GM21360 (cell line): ENCODE results near the gene VPS4A.
"Not testable (repeated sequence)": the region's sequence is repeated elsewhere in the genome, so short reads cannot be mapped to it uniquely, and the experiment has no call there.

Source experiments
- ATAC-seq: cut with Tn5 transposase; IDR thresholded peaks from one replicate; pipeline ENCODE4 v1.9.1; 2021; ENCODE audit warnings: mild to moderate bottlenecking, moderate library complexity; ENCODE audit not compliant: unreplicated experiment

The VPS4A gene

DNA sequence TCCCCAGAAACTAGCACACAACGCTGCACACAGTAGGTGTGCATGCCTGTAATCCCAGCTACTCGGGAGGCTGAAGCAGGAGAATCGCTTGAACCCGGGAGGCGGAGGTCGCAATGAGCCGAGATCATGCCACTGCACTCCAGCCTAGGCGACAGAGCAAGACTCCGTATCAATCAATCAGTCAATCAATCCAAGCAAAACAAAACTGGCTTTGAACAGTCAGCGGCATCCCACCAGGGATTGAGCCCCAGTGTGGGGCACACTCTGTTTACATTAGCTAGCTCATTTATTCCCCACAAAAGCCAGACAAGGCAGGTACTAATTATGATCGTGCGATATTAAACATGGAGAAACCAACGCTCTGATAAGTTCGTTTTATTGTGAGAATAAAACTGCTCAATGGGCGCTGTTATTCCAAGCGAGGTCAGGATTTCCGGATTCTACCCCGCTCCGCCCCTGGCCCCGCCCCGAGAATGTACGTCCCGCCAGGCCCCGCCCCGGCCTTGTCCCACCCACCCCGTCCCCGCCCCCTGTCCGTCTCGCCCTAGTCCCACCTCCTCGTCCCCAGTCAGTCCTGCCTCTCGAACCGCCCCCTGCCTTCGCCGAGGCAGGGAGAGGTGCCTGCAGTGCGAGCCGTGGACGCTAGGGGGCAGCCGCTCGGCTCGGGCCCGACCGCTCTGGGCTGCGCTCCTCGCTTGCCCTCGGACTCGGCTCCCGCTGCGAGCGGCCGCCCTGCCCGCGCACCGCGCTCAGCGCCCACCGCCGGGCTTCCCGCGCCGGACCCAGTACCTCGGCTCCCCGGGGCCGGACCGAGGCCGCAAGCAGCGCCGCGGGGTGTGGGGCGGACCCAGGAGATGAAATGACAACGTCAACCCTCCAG, at the start of gene VPS4A:
VPS4A (plus strand) TSS at position 698 of the 880 bp plus-strand sequence; CDS start at position 860, 162 bp downstream.
- ATAC-seq: peak; percentile 93

DNA sequence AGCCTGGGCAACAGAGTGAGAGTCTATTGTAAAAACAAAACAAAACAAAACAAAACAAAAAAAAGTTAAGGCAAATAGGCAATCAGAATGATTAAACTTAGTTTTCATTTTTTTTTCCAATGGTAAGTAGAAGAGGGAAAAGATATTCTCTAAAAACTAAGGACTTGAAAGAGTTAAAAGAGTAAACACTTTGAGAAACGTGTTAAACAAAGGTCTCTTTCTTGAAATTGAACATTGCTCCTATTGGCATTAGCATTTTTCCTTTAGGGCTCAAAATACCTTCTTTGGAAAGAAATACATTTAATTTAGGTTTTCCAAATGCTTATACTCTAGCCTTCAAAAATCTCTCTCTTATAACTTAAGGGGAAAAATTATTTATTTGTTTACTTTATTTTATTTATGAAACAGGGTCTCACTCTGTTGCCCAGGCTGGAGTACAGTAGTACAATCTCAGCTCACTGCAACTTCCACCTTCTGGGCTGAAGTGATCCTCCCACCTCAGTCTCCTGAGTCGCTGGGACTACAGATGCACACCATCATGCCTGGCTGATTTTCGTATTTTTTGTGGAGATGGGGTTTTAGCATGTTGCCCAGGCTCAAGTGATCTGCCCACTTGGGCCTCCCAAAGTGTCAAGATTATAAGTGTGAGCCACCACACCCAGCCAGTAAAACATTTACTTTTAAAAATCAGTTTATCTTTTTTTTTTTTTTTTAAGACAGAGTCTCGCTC, 44.7 kb upstream of the VPS4A start:
- no peak for ATAC-seq

DNA sequence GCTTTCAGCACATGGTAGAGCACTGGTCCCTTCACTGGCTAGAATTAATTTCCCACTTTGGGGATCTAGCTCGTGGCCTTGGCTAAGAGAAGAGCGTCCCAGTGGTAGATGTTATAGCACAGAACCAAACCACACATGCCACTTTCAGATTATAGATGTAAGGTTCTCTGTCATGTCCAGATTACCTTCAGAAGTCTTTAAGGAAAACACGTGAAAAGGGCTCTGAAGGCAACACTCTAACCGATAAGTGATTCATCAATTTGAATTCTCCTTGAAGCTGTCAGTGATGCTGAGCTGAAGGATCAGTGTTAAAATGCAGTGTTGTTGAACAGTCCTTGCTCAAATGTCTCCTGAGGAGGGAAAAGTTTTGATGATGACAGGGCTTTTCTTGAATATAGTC, 43.5 kb upstream of the VPS4A start:
- ATAC-seq: no peak

DNA sequence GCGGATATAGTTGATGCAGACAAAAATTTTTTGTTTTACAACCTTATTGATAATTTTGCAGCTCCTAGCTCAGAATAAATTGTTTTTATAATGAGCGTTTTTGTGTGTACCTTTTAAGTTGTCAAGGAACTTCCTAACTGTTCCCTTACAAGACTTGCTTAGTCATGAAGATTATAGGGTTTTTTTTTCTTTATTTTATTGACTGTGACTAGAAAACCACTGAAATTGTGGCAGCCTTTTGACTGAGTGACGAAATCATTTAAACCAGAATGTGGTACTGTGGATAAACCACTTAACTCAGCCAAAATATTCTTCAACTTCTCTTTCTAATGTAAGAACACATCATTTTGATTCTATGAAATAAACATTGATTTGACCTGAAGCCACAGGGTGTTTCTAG, 40.8 kb upstream of the VPS4A start:
- ATAC-seq: no peak

DNA sequence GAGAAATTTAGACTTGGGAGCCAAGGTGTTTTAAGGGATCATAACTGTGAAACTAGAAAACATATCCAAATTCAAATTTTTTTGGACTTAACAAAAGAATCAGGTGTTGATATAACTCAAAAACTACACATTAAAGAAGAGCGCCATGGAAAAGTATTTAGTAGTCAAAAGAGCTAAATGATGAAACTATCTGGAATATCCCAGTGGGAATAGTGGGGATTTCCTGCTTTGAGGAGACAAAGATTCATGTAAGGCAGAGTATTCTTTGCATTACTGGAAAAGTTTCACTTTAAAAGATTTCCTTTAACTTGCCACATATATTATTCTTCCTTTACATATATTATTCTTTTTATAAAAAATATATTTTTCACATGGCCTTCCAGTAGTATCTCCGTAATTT, 40.3 kb upstream of the VPS4A start:
- ATAC-seq: no peak

DNA sequence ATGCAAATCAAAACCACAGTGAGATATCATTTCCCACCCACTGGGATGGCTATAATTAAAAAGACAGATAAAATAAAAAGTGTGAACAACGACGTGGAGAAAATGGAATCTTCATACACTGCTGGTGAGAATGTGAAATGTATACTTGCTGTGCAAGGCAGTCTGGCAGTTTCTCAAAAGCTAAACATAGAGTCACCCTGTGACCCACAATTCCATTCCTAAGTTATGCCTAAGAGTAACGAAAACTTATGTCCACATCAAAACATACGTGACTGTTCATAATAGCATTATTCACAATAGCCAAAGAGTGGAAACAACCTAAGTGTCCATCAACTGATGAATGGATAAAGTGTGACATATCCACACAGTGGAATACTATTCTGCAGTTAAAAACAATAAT, 38.1 kb upstream of the VPS4A start:
- no peak for ATAC-seq

DNA sequence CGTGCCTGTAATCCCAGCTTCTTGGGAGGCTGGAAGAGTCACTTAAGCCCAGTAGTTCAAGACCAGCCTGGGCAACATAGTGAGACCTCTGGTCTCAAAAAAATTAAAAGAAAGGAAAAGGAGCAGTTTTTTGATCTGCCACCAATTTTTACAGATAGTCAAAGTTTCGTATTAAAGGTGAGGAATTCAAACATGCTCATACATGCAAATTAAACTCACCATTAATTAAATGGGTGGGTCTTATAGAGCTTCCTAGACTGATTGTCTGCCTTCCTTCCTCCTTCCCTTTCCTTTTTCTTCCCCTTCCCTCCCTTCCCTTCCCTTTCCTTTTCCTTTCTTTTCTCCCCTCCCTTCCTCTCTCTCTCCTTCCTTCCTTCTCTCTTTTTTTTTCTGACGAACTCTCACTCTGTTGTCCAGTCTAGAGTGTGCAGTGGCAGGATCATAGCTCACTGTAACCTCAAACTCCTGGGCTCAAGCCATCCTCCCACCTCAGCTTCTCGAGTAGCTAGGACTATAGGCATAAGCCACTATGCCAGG, 36.4 kb upstream of the VPS4A start:
- ATAC-seq: no peak

DNA sequence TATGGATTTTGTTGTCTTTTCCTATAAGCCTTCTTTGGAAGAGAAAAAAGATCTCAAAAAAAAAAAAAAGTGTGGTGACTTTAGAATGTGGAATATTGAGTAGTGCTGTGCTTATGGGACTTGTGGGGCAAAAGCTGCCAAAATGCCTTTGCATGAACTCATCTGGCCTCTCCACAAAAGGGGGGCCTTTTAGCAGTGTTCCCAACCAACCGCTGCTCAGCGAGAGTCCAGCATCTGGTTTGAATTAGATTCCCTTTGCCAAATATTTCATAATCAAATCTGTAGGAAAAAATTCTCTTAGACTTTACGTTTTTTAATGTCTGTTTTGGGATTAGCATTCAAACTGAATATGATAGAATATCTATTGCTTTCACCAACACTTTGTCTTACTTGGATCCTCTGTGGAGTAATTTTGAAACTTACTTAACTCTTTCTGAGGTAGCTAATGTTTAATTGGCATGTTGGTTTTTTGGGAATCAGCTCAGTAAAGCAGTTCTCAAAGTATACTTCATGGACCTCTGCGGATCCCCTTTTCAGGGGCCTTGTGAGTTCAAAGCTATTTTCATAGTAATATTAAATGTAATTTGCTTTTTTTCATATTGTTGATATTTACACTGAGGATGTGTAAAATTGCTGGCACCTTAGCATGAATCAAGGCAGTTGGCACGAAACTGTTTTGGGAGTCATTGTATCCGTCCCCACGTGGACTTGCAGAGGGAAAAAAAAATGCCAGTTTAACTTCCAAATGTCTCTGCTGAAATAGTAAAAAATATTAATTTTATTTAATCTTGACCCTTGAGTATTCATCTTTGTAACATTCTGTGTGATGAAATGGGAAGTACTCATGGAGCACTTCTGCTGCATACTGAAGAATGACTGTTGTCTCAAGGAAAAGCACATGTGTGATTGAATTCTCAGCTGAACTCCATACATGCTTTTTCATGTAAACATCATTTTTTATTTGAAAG, 34.7 kb upstream of the VPS4A start:
- no peak for ATAC-seq

DNA sequence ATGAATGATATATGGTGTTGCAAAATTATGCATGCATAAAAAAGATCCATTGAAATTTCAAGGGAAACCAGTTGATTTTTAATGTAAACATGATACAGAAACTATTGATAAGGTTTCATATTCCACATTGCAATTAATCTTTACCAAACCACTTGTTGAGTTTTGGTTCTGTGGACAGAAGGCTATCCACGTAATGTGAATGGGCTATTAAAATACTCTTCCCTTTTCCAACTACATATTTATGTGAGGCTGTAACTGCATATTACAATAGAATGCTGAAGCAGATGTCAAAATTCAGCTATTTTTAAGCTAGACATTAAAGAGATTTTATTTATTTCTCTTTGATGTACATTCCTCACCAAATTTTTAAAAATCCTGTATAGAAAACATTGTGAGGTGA, 33.7 kb upstream of the VPS4A start:
- no peak for ATAC-seq

DNA sequence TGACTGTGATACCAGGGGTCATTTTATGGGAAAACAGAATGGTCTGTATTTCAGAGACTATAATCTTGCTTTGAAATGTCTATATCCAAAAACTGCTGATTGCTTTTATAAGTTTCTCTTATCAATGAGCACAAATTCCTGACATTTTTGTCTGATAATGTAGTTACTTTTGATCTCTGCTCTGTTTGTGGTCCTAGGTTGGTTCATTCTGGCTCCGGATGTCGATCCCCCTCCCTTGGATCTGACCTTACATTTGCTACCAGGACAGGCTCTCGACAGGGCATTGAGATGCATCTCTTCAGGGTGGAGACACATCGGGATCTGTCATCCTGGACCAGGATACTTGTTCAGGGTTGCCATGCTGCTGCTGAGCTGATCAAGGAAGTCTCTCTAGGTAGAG, 27.3 kb upstream of the VPS4A start:
- no peak for ATAC-seq

DNA sequence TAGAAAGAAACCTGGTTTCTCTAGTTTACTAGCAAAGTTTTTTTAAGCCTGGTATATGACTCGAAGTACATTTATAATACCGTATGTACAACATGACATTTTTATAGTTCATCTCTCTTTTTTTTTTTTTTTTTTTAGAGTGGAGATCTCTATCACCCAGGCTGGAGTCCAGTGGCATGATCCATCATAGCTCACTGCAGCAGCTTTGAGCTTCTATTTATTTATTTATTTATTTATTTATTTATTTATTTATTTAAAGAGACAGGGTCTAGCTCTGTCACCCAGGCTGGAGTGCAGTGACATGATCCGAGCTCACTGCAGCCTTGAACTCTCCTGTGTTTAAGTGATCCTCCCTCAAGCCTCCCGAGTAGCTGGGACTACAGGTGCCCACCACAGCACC, 25.9 kb upstream of the VPS4A start:
- no peak for ATAC-seq

DNA sequence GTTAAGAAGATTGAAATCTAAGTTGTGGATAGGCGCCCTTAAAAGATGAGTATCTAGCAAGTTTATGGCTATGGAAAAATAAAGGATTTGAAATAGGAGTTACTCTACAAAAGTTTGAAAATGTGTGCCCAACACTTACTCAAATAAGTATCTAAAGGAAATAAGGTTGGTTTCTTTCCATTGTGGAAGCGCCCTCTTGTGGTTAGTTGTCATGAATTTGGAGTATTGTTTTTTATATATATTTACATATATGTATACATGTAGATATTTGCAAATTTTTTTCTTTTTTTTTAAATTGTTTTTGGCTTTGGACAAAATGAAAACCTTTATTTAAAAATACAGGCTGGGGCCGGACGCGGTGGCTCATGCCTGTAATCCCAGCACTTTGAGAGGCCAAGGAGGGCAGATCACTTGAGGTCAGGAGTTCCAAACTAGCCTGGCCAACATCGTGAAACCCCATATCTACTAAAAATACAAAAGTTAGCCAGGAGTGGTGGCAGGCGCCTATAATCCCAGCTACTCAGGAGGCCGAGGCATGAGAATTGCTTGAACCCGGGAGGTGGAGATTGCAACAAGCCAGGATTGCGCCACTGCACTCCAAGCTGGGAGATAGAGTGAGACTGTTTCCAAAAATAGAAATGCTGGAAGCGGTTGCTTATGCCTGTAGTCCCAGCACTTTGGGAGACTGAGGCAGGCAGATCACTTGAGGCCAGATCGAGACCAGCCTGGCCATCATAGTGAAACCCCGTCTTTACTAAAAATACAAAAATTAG, 24.0 kb upstream of the VPS4A start:
- no peak for ATAC-seq

DNA sequence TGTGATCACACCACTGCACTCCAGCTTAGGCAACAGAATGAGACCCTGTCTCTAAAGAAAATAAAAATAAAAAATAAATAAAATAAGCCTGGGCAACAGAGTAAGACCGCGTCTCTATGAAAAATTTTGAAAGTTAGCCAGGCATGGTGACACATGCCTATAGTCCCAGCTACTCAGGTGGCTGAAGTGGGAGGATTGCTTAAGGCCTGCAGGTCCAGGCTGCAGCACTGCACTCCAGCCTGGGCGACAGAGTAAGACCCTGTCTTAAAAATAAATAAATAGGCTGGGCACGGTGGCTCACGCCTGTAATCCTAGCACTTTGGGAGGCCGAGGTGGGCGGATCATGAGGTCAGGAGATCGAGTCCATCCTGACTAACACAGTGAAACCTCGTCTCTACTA, 19.5 kb upstream of the VPS4A start:
- not testable (repeated sequence) for ATAC-seq

DNA sequence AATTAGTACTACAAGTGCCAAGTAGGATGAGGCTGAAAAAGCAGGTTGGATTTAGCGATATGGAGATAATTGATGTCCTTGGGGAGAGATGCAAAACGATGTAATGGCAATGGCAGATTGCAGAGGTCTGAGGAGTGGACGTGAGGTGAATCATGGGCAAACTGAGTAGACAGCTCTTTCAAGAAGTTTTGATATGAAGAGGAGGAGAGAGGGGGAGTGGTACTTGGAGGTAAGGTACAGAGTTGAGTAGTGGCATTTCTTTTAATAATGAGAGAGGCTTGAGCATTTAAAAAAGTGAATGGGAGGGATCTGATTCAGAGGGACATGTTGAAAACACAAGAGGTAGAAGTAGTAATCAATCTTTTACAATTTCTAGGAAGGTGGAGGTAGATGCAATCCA, 17.7 kb upstream of the VPS4A start:
- ATAC-seq: no peak

DNA sequence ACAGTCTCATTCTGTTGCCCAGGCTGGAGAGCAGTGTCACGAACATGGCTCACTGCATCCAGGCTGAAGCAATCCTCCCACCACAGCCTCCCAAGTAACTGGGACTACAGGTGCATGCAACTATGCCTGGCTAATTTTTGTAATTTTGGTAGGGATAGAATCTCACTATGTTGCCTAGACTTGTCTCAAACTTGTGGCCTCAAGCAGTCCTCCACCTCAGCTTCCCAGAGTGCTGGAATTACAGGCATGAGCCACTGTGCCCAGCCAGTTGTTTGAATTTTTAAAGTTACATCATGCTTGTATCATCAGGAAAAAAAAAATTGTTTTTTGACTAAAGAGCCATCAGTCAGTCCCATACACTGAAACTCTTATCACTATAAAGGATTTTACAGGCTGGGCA, 17.1 kb upstream of the VPS4A start:
- no peak for ATAC-seq

DNA sequence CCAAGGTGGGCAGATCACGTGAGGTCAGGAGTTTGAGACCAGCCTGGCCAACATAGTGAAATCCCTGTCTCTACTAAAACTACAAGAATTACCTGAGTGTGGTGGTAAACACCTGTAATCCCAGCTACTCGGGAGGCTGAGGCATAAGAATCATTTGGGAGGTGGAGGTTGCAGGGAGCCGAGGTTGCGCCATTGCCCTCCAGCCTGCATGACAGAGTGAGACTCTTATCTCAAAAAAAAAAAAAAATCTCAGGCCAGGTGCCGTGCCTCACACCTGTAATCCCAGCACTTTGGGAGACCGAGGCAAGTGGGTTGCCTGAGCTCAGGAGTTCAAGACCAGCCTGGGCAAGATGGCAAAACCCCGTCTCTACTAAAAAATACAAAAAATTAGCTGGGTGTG, 14.4 kb upstream of the VPS4A start:
- not testable (repeated sequence) for ATAC-seq

DNA sequence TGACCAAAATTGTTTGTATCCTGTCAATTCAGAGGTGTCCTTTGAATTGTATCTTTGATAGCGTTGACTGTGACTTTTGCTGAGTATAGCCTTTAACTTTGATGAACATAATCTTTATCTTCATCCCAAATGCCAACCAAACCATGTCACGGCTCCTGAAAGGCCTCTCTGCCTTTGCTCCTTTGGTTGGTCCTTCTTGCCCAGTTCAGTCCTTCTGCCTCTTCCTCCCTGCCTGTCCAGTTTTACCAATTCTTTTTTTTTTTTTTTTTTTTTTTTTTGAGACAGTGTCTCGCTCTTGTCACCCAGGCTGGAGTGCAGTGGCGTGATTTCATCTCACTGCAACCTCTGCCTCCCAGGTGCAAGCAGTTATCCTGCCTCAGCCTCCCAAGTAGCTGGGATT, 12.9 kb upstream of the VPS4A start:
- ATAC-seq: no peak

DNA sequence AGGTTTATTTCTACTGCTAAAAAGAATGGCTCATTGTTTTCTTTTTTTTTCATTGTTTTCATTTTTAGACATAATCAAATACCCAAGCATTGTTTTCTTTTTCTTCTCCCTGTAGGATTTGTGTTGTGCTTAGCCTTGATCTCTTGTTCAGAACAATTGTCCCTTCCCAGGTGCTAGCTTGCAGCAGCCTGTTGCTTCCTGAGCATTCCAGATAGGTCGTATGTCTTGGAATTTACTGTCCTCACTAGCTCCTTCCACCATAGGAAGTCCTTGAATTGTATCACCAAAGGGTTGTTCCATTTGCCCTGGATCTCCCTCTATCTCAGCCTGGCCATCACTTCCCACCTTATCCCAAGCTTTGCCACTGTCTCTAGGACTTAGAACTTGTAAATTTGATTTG, 10.0 kb upstream of the VPS4A start:
- no peak for ATAC-seq

DNA sequence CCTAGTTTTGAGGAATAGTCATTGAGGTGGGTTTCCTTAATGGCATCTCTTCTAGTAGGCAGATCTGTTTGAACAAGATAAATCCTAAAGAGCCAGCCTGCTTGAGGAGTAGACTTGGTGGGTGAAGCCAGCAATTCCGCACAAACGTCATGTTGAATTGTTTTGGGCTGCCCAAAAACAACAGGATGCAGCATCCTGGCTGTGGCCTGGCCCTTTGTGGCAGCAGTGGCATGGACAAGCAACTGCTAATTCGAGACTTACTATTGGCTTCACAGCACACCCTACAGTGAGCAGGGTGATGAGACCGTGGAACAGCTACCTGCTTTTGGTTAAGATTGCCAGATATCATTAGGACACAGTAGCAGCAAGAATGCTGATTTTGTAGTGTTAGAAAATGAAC, 9.3 kb upstream of the VPS4A start:
- ATAC-seq: no peak

DNA sequence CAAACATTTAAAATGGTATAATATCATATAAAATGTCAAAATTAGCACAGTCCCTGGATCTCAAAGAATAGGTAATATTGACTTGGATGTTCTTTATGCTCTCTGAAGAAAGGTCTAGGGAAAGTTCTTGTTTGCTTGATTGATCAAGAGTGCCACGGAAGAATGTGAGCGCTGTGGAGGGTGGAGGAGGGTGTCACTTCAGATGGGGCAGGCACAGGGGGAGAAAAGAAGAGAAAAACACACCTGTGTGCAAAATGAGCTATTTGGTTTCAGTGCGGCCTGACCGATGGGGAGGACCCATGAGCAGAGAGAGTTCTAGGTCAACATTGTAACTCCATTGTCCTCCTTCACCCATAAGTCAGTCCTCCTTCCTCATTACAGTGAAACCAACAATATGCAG, 8.8 kb upstream of the VPS4A start:
- ATAC-seq: no peak
